Activated naive CD8-positive, alpha-beta T cell treated with anti-CD3 and anti-CD28 coated beads, Interleukin-2, amount 50 U/mL, for 16 hours (primary cell): Measurements from ENCODE around the gene MTA3.

Experiments used
- DNase-seq: peaks from one replicate; pipeline ENCODE4 v3.0.0-alpha.2; 2020; ENCODE audit warnings: low read depth, low spot score

MTA3 gene

DNA sequence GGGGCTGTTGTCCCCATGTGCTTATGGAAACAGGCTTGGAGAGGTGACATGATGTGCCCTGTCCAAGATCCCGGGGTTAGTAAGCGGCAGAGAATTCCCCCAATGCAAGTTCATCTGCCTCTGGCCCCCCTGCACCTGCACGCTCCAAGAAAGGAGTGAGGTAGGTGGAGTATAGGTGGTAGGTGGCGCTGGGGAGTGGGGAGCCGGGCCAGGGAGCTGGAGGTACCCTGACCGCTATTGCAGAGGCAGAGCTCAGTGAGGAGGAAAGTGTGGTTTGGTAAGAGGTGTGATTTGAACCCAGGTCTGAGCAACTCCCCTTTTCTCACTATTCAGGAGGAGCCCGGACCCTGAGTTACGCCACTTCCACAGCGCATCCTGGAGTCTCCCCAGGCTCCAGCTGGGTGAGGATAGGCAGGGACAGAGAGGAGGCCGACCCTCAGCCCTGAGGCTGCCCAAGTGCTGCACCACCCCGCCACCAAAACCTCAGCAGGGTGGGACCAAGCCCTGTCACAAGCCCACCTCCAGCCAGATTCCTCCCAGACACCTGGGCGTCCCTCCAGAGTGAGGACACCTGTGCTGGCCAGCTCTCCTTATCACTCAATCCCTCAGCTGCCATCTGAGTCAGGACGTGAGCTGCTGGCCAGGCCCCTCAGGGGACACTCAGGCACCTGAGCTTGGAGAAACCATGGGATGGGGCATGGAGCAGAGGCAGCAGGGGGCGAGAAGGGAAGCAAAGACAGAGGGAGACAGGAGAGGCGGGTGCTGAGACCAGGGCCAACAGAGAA lies 218.3 kb downstream of the MTA3 start:
- no peak for DNase-seq

DNA sequence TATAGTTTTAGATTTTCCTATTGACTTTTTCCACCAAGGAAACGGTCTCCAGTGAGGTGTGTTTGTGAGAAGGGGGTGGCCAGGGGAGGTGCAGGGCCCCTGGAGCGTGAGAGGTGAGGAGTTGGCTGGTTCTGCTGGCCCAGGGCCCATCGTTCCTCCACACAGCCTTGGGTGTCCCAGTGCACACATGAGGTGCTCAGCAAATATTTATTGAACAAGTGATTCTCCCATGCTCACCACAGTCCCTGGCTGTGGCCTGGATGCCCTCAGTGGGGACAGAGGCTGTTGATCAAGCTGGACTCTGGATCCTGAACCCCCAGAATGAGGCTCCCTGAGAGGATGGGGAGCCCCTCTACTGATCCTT lies 219.0 kb downstream of the MTA3 start:
- no peak for DNase-seq

DNA sequence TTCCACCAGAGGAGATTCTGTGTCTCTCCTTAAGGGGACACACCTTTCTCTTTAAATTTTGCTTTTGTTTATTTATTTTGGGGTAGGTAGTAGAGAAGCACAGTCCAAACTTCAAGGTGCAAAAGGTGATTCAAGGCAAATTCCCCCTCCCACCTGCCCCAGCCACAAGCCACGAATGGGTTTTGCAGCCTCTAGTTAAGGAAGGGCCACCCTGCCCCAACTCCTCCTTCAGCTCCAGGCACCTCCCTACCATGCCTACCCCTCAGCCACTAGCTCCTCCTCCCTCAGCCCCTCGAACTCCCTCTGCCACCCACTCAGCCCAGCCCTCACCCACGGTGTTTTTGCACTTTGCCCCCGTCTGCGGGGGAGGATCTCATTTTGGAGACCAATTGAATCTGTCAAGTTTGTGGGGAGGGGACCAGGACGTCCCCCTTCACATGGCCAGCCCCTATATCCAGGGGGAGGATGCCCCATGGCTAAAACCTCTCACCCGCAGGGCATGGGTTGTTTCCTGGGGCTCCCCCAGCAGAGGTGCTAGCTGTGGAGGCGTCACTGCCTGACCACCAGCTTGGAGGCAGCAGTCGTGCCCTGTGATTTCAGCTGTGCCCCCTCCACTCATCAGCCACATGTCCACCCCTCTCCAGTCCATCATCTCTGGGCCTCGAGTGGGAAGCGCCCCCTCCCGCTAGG lies 219.5 kb downstream of the MTA3 start:
- no peak for DNase-seq

DNA sequence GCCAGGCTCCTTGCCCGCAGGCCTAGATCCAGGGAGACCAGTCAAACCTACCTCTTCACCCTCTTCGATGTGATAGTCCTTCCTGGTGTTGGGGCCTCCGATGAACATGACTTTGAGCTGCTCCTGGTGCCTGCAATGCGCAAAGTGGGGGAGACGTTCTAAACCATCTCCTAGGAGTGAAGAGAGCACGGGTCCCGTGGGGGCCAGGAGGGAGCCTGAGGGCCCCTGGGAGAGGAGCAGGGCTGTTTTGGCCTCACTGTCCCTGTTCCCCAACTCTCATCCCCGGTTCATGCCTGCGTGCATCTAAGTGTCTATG lies 220.0 kb downstream of the MTA3 start:
- no peak for DNase-seq

DNA sequence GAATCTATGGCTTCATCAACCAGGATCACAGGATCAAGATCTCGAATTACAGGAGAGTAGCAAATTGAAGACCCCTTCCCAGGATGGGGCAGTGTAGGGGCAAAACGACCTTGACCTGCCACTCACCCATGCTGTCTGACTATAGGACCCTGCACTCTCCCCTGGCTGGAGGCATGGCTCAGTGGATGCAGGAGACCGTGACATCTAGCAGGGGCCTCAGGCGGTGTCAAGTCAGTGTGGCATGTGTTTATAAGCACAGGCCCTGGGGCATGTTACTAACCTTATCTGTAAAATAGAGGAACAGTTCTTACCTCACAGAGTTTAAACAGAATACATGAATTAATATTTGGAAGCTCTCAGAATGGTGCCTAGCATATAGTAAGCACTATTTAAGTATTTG lies 220.4 kb downstream of the MTA3 start:
- DNase-seq, result no peak

DNA sequence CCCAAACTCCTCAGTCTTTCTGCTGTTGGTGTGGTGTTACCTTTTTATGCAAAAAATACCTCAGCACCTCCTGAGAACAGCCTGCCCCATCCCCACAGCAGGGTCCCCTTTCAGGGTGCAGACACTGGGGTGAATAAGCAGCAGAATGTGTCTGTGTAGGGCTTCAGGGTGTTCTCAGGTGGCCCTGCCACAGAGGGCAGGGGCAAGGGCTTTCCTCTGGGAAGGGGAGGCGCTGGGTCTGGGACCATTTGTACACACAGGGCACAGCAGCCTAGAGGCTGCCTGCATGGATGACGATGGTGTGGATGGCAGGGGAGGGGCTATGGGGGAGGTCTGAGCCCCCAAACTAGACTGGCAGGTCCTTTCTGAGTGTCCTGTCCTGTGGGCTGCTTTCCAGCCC lies 221.3 kb downstream of the MTA3 start:
- DNase-seq, result no peak

DNA sequence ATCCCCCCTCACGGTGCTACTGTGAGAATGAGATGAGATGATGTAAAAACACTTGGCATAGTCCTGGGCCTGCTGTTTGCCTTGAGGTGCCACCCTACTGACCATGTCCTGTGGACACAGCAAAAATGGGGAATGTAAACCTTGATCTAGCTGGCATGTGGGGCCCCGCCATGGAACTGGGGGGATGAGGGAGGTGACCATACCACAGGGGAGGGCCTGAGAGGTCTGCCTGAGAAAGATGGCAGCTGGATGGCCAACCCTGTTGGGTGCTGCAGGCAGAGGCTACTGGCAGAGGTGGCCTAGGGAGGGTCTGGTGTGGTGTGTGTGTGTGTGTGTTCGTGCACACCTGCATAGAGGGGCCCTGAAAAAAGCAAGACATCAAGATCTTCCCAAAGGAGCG lies 223.2 kb downstream of the MTA3 start:
- no peak for DNase-seq

DNA sequence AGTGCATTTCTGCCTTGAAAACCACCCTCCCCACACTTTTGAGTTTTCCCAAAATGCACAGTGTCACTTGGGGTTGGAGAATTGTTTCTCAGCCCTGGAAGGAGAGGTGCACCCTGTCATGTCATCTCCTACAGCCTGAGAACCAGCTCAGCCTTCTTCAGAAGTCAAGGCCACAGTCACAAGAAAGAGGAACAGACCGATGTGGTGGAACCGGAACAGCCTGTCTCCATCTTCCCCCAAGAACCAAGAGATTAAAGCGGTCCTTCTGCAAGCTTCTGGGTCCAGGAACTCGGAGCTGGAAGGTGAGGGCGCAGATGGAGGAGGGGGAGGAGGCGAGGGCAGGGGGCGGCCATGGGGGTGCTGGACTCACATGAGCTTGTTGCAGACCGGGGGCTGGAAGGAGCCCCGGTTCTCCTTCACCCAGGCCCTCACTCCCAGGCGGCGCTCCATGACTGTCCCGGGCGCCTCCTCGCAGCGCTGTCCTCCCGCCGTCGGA lies 223.7 kb downstream of the MTA3 start:
- DNase-seq, result no peak

DNA sequence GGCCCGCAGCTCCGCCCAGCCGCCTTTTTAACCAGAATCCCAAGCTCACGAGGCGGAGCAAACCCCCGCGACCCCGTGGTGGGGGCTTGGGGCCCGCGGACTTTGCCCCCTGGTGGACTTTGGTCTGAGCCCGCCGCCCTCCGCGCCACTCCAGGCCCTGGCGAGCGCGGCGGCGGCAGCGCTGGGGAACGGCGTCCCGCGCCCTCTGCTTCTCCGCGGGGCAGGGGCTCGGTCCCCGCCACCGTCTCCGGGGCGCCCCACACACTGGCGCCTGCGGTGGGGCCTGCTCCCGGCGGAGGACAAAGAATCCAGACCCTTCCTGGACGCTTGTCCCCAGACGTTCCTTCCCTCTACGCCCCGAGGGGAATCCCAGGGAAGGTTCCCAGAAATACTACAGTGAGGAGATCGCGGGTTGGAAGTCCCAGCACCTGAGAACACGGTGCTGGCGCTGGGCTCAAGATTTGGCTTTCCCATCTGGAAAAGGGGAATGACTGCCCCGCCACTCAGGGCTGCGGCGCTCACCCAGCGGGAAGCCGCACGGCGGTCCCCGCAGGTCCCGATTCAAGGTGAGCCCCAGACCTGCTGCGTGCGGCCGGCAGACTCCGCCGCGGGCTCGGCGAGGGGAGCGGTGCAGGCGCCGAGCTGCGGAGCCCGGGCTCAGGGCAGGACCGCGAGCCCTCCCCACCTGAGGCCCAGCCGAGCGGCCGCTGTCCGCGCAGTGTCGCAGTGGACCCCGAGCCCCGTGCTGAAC lies 224.3 kb downstream of the MTA3 start, which contains the start of gene HAAO:
HAAO (minus strand) TSS at position 1 of the 751 bp plus-strand sequence. CDS start 47 bp downstream, outside the sequence.
- no peak for DNase-seq

DNA sequence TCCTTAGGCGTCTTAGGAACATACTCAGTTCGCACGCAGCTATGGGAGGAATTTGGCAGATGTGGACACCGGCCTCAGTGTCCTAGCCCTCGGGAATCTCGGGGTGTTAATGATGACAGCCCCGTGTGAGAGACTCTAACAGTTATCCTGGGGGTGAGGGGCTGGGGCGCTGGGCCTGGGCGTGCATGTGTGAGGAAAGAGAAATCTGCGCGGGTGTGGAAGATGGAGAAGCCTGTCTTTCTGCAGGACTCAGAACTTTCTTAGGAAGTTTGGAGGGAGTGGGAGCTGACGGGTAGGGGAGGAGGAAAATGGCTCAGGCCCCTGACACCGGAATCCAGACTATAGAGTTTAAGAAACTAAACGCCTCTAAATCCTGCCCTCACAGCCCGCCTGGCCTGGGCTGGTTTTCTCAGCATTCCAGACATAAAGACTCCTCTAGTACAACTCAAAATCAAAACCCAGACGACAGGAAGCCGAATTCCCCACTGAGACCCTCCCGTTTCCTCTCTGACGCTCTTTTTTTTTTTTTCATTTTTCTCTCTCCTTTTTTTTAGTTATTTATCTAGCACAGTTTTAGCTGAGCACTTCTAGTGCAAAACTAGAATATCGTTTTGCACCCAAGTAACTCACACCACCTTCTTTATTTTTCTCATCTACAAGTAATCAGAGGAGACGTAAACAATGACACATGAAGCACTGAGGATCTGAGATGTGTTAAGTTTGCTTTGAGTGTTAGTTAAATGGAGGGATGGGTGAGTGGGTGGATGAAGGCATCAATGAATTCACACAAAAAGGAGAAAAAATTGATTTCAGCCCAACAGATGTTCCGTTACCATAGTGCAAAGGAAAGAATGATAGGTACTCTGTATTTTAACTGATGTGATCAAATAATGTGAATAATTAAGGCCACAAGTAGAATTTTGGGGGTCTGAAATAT lies 225.2 kb downstream of the MTA3 start:
- DNase-seq, result no peak

DNA sequence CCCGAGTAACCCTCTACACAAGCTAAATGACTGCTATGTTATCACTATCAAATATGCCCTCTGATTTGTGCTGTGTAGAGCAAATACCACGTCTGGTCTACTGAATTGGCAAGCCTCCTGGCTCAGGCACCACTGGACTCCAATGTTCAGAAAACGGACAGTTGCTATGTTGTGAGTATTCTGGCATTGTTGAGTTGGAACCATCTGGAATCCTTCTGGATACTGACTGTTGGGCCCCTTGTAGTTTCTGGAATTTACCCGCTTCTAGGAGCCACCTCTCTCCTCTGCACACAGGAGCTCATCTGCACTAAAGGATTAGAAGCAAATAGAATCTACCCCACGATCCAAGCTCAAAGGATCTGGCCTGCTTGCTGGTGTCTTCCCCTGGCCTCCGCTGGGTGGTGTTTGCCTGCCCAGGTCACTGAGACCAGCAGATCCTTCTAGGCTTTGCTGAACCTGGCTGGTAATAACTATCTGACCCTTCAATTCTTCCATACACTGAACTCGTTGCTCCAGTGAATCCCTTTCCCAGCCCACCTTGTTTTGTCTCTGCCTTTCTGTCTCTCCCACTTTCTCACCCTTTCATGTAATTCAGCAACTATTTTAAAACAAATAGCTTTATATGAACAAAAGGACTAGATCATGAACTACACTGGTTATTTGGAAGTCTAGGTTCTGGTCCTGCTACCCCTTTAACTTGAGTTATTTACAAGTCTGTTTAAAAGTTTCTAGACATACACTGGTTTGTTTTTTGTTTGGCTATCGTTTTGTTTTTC lies 226.0 kb downstream of the MTA3 start:
- DNase-seq, result no peak

DNA sequence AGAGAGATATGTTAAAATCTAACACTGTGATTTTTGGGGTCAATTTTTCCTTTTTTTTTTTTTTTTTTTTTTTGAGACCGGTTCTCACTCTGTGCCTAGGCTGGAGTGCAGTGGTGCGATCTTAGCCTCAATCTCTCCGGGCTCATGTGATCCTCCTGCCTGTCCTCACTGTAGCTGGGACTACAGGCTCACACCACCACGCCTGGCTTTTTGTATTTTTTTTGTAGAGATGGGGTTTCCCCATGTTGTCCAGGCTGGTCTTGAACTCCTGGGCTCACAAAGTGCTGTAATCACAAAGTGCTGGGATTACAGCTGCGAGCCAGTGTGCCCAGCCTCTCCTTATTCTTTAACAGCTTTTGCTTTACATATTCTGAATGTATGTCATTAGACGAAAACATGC lies 226.8 kb downstream of the MTA3 start:
- no peak for DNase-seq

DNA sequence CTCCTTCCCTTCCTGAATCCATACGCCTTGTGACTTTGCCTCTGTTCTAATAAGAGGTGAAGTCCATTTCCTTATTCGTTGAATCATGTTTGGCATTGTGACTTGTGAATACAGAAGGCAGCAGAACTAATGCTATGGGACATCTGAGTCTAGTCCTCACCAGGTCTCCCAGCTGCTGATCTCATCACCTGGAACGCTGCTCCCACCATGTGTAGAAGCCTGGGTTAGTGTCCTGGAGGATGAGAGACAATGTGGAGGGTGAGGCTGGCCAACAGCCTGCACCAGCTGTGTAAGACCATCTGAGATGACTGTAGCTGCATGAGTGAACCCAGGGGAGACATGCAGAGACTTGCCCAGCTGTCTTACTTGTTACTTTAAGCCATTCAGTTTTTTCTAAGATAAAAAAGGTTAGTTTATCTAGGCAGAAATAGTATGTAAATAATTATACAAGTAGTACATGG lies 227.4 kb downstream of the MTA3 start:
- DNase-seq, result no peak

DNA sequence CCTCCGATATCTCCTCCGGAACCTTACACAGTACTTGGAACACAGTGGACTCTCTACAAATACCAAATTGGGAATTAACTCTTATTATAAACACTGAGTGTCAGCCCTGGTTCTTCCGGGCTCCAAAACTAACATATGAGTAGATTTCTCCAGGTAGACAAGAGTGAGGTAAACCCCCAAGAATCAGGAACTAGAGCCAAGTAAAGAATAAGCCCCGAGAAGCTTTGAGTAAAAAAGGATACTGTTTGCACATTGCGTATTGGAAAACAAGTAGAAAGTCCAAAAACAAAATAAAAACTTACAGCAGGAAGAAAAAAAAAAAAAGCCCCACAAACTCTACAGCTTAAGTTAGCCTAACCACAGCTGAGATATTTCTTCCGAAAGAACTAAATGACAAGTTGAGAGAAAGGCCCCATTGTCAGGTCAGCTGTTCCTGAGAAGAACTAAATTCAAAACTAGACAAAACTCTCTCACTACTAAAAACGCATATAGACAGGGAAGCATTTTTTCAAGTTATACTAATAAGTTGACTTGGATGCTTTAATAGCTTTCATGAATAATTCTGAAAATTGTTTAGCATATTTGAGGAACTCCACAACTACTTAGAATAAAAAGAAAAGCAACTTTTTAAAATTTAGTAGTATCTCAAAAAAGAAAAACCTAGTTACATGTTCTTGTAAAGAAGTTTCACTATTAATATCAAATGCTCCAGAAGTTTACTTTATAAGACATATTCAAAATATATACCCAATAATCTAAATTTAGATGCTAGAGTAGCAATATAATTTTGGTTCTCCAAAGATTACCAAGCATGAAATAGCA lies 228.2 kb downstream of the MTA3 start:
- no peak for DNase-seq

DNA sequence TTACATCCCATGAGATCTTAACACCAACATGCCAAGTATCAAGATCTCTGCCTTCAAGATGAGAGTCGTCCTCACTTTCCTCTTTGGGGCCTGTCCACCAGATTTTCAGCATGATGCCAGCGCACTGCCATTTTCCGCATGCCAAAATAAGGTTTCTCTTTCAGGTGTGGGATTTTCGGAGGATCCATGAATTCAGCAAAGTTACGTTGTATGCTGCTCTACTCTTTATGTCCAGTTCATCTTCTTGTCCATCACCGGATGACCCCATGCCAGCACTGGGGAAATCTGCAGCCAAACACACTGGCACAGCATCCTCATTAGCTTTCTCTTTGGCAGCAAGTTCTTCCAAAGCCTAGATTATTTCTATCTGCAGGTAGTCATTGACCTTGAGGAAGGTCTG lies 228.8 kb downstream of the MTA3 start:
- DNase-seq, result no peak

DNA sequence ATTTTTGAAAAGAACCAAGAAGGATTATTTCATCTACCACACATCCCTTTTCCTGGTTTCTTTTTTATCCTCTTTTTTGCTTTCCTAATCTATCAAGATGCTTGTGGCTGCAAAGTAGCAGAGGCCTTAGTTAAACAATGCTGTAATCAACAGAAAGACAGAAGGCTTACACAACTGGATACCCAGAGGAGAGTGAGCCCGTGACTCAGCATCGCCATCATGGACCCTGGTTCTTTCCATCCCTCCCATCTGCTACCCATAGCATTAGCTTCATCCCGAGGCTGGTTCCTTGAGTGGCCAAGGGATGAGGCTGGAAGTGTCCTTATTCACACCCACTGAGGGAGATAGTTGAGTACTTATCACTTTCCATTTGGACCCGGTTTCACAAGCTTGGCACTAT lies 231.4 kb downstream of the MTA3 start:
- DNase-seq, result no peak

DNA sequence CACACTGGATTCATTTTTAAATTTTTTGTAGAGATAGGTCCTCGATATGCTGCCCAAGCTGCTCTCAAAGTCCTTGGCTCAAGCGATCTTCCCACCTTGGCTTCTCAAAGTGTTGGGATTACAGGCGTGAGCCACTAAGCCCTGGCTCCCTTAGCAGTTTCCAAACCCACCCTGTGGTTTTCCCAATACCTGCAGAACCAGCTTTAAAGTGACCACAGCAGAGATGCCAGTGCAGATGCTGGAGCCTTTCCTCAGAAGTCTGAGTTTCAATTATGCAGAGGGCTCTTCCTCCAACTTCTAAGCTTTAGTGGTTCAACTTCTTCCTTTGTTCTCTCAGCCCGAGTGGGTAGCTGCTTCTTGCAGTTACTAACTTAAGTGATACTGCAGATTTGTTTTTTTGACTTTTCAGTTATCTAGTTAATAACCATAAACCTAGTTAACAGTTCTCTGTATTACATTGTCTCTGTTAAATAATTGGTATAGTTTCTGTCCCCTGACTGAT lies 232.1 kb downstream of the MTA3 start:
- DNase-seq, result no peak

DNA sequence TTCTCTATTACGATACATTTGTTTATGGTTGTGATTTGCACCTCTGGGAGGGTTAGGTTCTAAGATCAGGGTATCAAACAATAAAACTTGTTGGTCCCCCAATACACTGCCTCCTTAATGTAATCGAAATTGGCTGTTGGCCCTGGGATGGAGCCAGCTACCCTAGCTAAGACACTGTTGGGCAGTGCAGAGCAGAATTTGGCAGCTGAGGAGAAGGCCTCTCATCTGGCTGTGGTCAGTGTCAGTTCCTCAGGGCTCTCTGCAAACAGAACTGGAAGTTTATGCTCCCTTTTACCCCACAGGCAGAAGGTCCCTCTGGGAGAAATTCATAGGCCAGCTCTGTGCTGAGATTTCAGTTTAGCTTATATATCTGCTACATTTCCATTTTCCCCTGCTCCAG lies 232.5 kb downstream of the MTA3 start:
- DNase-seq, result no peak

DNA sequence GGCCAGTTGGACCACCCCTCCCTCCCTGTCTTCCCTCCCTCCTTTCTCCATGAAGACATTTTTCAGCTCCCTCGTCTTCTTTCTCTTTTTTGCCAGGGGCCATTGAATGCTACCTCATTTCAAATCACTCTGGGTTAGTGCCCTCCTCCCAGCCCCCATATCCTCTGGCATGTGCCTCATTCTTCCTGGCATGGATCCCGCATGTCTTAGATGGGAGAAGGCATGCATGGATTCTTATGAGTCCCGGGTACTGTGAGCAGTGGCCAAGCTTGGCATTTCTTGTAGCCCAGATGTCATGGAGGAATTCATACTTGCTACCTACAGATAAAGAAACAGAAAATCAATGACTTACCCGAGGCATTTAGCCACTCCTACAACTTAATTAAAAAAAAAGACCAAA lies 232.9 kb downstream of the MTA3 start:
- DNase-seq, result no peak

DNA sequence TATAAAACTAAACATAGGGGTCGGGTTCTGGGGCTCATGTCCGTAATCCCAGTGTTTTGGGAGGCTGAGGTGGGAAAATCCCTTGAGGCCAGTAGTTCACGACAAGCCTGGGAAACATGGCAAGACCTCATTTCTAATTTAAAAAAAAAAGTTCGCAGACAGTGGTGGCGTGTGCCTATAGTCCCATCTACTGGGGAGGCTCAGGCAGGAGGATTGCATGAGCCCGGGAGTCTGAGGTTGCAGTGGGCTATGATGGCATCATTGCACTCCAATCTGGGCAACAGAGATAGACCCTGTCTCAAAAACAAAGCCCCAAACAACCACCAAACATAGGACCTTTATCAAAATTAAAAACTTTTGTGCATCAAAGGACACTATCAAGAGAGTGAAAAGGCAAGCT lies 233.7 kb downstream of the MTA3 start:
- DNase-seq, result no peak
